GM19324 (cell line): ENCODE measurements around the gene TIMMDC1.
"Not testable (repeated sequence)": the region's sequence is repeated elsewhere in the genome, so short reads cannot be mapped to it uniquely, and the experiment has no call there.

Experiments used
- ATAC-seq: cut with Tn5 transposase; IDR thresholded peaks from one replicate; pipeline ENCODE4 v1.9.1; 2021; ENCODE audit warnings: mild to moderate bottlenecking, moderate library complexity; ENCODE audit not compliant: unreplicated experiment, low FRiP score

Gene TIMMDC1

DNA sequence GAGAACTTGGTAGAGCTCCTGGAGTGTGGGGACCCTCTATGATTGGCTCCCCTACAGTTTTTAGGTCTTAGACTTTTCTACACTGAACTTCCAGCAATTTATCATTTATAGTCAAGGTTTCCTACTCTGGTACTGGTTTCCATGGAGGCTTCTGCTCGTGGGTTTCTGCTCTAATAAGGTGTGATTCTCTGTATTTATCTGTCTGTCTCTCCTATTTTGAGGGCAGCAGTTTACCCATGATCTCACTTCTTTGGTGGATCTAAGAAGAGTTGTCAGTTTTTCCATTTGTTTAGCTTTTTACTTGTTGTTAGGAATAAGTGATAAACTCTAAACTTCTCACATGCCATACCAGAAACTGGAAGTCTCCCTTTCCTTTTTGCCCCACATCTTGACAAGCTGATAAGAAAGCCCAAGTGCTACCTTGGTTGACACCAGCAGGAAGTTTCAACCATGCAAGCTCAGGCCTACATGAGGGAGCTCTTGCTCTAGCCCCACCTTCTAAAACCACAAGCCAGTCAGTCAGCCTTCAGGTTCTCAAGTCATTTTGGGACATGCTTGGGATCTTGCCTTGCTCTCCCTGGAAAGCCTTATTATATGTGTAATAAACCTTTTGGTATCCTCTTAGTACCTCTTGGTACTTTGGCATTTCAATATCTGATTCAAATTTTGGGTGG lies 10.0 kb downstream of the TIMMDC1 start:
- no peak for ATAC-seq

DNA sequence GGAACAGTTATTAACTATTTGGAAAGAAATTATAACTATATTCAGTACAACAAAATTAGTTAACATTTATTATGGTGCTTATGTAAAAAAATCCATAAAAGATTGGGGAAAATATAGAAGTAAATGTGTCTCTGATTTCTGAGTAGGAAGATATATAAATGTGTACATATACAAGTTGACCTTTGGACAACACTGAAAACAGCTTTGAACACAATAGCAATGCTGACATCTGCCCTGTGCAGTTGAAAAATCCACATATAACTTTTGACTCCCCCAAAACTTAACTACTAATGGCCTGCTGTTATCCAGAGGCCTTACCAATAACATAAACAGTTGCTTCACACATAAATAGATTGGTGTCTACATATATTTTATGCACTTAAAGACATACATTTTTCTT lies 12.3 kb downstream of the TIMMDC1 start:
- no peak for ATAC-seq

DNA sequence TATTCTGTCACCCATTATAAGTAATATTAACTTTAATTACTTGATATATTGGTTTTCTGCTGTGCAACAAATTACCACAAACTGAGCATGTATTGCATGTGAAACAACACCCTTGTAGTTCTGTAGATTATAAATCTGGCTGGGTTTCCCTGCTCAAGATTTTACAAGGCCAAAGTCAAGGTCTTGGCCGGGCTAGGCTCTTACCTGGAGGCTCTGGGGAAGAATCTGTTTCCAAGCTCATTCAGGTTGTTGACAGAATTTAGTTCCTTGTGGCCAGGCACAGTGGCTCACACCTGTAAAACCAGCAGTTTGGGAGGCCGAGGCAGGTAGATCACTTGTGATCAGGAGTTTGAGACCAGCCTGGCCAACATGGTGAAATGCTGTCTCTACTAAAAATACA lies 16.3 kb downstream of the TIMMDC1 start:
- ATAC-seq: no peak

DNA sequence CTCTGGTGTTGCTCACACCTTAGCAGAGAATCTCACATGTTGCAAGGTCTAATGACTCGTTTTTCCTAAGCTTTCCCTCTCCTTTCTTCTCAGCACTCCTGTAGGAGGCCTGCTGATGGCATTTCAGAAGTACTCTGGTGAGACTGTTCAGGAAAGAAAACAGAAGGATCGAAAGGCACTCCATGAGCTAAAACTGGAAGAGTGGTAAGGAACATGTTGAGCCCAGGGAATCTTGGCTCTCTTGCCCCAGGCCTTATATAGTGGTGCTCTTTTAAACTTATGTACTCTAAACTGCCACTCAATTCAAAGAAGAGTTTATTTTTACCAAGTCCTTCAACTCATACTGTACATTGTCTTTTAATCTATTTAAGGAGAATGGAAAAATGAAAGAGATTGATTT lies 18.8 kb downstream of the TIMMDC1 start:
- no peak for ATAC-seq

DNA sequence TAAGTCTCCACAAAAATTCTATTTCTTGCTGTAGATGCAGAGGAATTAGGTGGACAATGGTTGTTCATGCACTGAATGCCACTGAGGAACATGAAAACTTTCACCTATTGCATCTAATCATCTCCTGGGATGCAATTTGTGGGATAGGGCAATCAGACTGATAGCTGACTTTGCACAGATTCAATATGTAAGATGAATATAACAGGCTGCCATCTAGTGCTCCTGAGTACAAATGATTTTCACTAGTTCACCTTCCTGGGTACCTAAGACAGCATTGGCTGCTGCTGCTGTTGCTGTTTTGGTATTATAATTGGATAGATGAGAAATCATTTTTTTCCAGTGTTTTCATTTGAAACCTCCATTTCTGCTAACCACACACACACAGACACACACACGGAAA lies 19.7 kb downstream of the TIMMDC1 start:
- no peak for ATAC-seq

DNA sequence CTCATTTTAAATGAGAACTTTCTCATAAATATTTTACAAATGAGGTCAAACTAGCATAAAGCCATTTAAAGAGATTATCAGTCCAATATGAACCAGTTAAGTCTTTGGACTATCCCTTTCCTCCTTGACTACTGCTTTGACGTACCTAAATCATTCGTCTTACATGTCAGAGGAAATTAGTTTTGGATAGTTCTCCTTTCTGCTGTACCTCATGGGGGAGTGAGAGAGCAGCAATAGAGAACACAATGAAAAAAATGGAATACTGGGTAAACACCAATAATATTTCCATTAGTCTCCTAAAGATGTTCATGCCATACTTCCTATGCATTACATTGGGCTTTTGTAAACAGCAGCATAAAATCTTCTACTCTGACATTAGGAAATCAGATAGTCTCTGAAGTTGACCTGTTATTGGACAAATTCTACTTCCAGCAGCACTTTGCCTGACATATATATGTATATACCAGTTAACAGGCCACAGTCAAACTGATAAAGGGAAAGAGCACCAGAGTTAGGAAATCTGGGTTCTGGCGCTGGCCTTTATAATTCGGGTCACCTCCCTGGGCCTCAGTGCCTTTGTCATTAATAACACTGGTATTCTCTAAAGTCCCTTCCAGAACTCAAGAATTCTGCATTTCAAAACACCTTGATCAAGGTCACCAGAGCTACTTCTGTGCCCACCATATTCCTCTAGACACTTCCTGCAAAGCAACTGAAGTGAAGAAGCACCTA lies 26.8 kb downstream of the TIMMDC1 start:
- ATAC-seq: no peak

DNA sequence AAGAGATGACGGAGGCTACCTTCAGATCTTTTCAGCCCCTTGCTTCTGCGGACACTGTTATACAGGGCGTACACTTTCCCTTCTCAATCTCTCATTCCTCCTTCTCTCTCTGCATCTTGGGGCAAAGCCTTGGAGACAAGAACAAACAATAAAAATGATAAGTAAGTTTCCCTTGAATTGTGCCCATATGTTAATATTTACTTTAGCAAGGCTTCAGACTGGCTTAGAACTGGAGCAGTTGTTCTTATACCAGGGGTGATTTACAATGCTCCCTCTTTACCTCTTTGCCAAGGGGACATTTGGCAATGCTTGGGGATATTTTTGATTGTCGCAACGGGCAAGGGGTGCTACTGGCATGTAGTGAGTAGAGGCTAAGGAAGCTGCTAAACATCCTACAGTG lies 29.4 kb downstream of the TIMMDC1 start:
- ATAC-seq: no peak

DNA sequence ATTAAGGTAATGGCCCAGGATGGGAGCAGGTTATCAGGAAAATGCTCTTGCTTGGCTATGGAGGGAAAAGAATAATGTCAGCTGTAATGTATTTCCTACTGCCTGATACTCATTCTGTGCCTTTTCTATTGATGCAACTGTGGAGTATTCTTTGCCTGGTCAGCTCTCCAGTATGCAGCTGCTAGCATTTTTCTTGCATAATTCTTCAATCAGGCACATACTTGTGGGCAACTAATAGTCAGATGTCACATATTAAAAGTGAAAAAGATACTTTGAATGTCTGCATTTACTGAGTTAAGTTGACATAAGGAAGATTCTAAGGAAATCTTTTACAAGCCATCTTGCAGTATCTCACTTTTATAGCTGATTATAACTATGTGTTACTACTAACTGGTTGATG lies 31.5 kb downstream of the TIMMDC1 start:
- ATAC-seq: no peak

DNA sequence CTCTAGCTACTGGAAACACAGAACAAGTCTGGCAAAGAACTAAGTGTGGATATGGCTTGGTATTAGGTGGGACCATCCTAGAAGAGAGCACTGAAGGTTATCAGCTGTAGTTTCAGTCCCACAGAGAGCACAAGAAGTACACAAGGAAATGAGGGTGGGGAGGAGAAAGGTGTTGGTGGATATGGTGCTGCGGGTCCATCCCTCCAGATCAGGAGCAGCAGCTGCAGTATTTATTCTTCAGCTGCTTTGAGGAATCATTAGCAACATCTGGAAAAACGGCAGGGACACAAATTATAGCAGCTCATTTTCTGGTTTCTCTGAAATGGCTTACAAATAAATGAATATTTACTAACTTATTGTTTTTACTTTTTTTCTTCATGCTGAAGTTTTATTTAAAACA lies 32.1 kb downstream of the TIMMDC1 start:
- no peak for ATAC-seq

DNA sequence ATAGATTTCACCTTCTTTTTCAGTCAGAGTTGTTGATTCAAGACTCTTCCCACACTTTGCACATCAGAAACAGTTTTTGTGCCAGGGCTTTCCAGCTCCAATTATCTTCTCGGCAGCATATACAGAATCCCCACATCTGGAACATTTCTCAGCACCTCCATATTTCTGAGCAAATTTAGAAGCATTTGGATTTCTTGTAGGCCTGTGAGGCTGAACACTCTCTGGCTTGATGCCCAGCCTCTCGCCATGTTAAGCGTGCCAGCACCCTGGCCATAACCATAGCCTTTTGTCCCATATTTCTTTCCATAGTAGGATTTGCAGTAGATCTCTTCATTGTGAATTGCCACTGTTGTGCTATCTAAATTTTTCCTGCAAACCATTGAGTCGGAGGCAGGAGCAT lies 32.8 kb downstream of the TIMMDC1 start:
- ATAC-seq: no peak

DNA sequence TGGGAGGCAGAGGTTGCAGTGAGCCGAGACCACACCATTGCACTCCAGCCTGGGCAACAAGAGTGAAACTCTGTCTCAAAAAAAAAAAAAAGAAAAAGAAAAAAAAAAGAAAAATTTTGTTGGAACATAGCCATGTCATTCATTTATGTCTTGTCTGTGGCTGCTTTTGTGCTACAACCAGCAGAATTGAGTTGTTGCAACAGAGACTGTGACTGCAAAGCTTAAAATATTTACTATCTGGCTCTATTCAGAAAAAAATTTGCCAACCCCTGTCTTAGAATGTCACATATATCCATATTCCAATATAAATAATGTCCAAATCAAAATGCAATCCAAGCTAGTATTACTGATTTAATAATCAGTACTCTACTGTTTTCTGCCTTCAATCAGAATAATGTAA lies 35.9 kb downstream of the TIMMDC1 start:
- no peak for ATAC-seq

DNA sequence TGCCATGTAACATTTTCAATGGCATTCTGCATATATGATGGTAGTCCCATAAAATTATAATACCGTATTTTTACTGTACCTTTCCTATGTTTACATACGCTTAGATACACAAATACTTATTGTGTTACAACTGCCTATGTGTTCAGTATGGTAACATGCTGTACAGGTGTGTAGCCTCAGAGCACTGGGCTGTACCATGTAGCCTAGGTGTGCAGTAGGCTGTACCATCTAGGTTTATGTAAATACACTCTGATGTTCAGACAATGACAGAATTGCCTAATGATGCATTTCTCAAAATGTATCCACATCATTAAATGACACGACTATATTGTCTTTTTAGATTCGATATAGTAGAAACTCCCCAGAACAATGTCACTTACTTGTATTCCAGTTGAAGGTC lies 38.4 kb downstream of the TIMMDC1 start:
- no peak for ATAC-seq

DNA sequence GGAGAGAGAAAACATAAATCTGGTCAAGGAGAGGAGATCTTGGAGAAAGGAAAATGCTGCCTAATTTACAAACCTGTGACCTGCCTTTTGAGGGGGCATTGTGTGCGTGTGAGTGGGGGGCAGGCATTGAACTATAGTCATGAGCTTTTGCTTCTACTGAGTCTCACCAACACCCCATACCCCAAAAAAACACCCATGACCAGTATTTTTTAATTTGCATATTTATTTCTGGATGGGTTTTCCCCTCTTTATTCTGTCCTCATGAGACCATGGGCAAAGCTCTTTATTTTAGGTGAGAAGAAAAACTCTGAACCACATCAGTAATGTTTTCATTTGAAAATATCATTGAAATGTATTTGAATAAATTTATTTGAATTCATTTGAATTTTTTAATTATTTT lies 40.4 kb downstream of the TIMMDC1 start:
- no peak for ATAC-seq

DNA sequence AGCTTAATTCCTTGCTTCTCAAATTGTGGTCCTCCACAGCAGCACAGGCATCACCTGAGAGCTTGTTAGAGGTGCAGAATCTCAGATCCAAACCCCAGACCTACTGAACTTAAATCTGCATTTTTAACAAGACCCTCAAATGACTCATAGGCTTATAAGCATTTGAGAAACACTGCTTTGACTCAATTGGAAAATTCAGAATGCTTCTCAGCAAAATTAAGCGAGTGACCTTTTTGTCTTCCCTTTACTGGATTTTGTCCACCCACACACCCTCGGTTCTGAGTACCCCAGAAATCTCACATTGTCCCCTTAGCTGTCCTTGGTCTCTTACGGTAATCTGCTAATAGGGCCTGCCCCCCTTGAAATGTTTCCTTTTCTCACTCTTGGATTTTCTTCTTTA lies 43.2 kb downstream of the TIMMDC1 start:
- ATAC-seq: no peak

DNA sequence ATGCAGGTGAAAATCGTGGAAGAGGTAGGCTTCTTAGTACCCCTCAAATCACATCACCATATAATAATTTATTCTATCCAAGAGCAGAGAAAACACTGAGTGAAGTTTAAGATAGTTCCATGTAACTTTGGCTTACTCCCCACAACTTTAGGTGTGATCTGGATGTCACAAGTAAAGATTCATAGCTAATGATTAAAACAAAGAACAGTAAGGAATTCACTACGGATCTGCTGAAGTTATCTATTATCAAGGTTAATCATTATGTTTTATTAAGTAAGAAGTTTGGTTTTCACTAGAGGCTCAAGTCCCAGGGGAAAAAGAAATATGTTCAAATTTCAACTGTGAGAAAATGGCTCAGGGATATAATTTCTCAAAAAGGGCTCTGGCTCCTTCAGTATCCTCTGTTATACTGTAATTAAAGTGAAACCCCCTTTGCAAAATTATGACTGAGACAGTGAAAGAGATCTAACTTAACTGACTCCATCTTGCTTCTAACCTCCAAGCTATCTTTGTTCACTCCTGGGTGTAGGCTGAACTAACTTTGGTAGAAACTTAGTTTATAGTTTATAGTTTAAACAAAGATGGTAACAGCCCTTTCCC lies 43.9 kb downstream of the TIMMDC1 start:
- ATAC-seq: no peak

DNA sequence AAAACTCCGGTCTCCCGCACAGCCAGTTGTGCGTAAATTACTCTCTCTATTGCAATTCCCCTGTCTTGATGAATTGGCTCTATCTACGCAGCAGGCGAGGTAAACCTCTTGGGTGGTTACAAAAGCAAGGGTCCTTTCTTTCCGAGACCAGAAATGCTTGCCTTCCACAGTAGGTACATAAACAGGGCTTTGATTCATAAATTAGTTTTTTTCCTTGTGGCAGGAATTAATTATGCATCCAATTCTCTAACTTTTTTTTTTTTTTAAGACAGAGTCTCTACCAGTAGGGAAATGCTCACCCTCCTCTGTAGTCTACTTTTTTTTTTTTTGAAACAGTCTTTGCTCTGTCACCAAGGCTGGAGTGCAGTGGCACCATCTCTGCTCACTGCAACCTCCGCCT lies 44.8 kb downstream of the TIMMDC1 start:
- ATAC-seq: no peak

DNA sequence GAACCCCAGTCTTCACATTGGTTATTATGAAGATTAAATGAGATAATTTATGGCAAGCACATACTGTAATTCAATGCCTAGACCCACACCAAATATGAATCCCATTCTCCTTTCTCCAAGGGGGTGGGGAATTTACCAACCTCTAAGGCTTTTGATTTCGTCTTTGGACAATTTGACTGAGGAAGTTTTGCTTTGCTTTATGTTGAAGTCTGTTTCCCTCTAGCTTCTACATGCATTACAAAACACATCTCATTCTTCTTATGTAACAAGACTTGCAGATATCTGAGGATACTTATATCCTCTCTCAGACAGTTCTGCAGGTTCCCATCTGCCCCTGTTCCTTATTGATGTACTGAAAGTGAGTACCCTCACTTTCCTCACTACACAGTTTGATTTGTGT lies 48.9 kb downstream of the TIMMDC1 start:
- no peak for ATAC-seq

DNA sequence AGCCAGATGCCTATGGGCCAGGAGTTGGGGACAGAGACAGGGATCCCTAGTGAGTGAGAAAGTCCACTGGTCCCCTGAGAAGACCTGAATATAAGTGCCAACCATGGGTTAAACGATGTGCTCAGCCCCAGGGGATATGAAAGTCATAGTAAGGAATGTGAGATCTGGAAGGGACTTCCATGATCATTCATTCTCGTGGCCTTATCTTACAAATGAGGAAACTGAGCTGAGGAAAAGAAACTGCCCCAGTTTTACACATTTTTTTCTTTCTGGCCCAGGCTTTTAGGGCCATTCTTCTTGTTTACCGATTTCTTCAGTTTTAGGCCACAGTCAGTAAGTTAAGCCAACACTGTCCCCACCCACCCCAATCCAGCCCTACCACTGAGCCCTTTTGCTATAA lies 50.0 kb downstream of the TIMMDC1 start:
- ATAC-seq: no peak

DNA sequence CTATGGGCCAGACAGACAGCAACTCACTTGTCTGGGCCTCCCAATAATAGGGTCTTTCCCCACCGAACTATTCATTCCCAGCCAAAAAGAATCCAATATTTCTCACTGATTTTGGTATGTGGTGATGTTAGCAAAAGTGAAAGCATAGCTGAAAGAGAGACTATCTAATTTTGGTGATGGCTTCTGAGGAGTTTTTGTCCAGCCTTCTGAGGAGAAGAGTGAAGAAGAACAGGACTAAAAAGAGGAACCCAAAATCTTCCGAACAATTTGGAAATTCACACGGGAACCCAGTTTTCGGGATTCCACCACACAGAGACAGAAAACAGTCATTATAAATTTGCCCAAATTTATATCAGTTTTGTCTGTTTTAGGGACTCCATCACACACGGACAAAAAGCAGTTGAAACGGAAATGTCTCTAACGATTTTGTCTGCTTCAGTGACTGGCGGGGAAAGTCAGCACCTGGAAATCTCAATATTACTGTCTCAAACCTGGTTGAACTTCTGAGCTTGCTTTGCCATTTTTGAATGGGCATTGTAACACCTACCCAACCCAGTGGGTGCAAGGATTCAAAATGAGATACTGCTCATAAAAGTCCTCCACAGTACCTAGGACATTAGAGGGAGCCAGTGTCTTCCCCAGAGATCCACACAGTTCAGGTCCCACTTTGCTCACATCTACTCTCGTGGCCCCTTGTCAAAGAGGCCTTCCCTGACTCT lies 52.0 kb downstream of the TIMMDC1 start:
- no peak for ATAC-seq

DNA sequence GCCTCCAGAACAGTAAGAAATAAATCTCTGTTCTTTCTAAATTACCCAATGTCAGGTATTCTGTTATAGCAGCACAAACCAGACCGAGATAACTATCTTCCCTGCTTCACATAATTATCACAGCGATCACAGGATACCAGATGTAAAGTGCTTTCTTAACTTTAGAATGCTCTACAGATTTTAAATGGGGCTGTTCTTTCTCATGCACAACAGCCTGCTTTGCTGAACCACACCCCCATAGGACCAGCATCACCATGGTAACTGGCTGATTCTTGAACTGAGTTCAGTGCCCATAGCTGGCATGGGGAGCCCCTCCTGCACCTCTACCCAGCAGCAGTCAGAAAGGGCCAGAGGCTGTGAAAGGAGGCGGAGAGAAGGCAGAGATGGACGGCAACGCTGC lies 53.3 kb downstream of the TIMMDC1 start:
- ATAC-seq: no peak

DNA sequence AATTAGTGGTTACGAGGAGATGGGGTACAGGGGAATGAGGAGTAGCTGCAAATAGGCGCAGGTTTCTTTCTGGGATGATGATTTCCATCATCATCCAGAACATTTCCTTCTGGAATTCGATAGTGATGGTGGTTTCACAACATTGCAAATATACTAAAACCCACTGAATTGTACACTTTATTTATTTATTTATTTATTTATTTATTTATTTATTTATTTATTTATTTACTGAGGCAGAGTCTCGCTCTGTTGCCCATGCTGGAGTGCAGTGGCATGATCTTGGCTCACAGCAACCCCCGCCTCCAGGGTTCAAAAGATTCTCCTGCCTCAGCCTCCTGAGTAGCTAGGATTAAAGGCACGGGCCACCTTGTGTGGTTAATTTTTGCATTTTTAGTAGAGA lies 54.6 kb downstream of the TIMMDC1 start:
- not testable (repeated sequence) for ATAC-seq
